KOPT-K1 (cell line): ENCODE results near the gene LYZL1.
"Not testable (repeated sequence)": the region's sequence is repeated elsewhere in the genome, so short reads cannot be mapped to it uniquely, and the experiment has no call there.

ENCODE experiments used
- H3K27ac ChIP-seq: fragments of 200-600 bp; sonication (generic); 2 replicates; pipeline ENCODE4 v1.5.1; 2016; ENCODE audit warnings: antibody characterized with exemption, mild to moderate bottlenecking, low read depth, low read length; ENCODE audit not compliant: poor library complexity, severe bottlenecking
- H3K36me3 ChIP-seq: fragments of 200-600 bp; sonication (generic); 2 replicates; pipeline ENCODE4 v1.5.1; 2017; ENCODE audit warnings: antibody characterized with exemption, mild to moderate bottlenecking, low read length, moderate library complexity; ENCODE audit not compliant: insufficient read depth
- H3K9me3 ChIP-seq: fragments of 200-600 bp; sonication (generic); 2 replicates; pipeline ENCODE4 v1.5.1; 2017; ENCODE audit warnings: antibody characterized with exemption, low read length, mild to moderate bottlenecking; ENCODE audit not compliant: insufficient read depth, poor library complexity, severe bottlenecking

The LYZL1 gene

GRCh38 chr10:29288906-29289305 is at the start of gene LYZL1:
LYZL1 (plus strand) TSS chr10:29289070; CDS start chr10:29291868, 2,798 bp downstream.
- H3K27ac ChIP-seq, H3K9me3 ChIP-seq, H3K36me3 ChIP-seq: not testable (repeated sequence)

GRCh38 chr10:29239569-29240472 is 49.0 kb upstream of the LYZL1 start:
- H3K9me3 ChIP-seq, result no peaks in the 10 kb centered on the region
- H3K36me3 ChIP-seq, result no peaks in the 10 kb centered on the region
- no peak overlapping the region for H3K27ac ChIP-seq

- Histone ChIP-seq H3K36me3 (no peaks in the 10 kb centered on the region), H3K27ac (no peak overlapping the region), H3K9me3 (no peaks in the 10 kb centered on the region)
Measured at GRCh38 chr10:29240986-29241660, 47.7 kb upstream of the LYZL1 start.

GRCh38 chr10:29241925-29242324 is 46.9 kb upstream of the LYZL1 start:
- Histone ChIP-seq H3K27ac (no peak overlapping the region), H3K9me3 (no peaks in the 10 kb centered on the region), H3K36me3 (no peaks in the 10 kb centered on the region)

- Histone ChIP-seq H3K9me3 (no peaks in the 10 kb centered on the region), H3K36me3 (no peaks in the 10 kb centered on the region), H3K27ac (no peak overlapping the region)
Measured at GRCh38 chr10:29243066-29243465, 45.8 kb upstream of the LYZL1 start.

- H3K27ac ChIP-seq, result no peak overlapping the region
- H3K36me3 ChIP-seq, result no peaks in the 10 kb centered on the region
- H3K9me3 ChIP-seq, result no peaks in the 10 kb centered on the region
Measured at GRCh38 chr10:29243750-29244149, 45.1 kb upstream of the LYZL1 start.

- Histone ChIP-seq H3K27ac (no peak overlapping the region), H3K9me3 (no peaks in the 10 kb centered on the region), H3K36me3 (no peaks in the 10 kb centered on the region)
Measured at GRCh38 chr10:29244978-29245377, 43.9 kb upstream of the LYZL1 start.

GRCh38 chr10:29245476-29245875 is 43.4 kb upstream of the LYZL1 start:
- Histone ChIP-seq H3K9me3 (no peaks in the 10 kb centered on the region), H3K27ac (no peak overlapping the region), H3K36me3 (no peaks in the 10 kb centered on the region)

- H3K9me3 ChIP-seq, result no peaks in the 10 kb centered on the region
Measured at GRCh38 chr10:29246449-29246848, 42.4 kb upstream of the LYZL1 start.

GRCh38 chr10:29248158-29248557 is 40.7 kb upstream of the LYZL1 start:
- Histone ChIP-seq H3K27ac (no peak overlapping the region), H3K36me3 (no peaks in the 10 kb centered on the region), H3K9me3 (no peaks in the 10 kb centered on the region)

More at GRCh38 chr10:29246449-29246848, 42.4 kb upstream of the LYZL1 start:
- Histone ChIP-seq H3K27ac (no peak overlapping the region), H3K36me3 (no peaks in the 10 kb centered on the region)

- H3K9me3 ChIP-seq, result no peaks in the 10 kb centered on the region
- H3K27ac ChIP-seq, result no peak overlapping the region
- H3K36me3 ChIP-seq, result no peaks in the 10 kb centered on the region
Measured at GRCh38 chr10:29249018-29249417, 39.9 kb upstream of the LYZL1 start.

GRCh38 chr10:29250066-29250465 is 38.8 kb upstream of the LYZL1 start:
- Histone ChIP-seq H3K36me3 (no peaks in the 10 kb centered on the region), H3K27ac (no peak overlapping the region), H3K9me3 (no peaks in the 10 kb centered on the region)

- H3K36me3 ChIP-seq, result no peaks in the 10 kb centered on the region
- no peaks in the 10 kb centered on the region for H3K9me3 ChIP-seq
- H3K27ac ChIP-seq, result no peak overlapping the region
Measured at GRCh38 chr10:29252811-29253689, 35.8 kb upstream of the LYZL1 start.

GRCh38 chr10:29253690-29254029 is 35.2 kb upstream of the LYZL1 start:
- H3K9me3 ChIP-seq, result no peaks in the 10 kb centered on the region
- no peaks in the 10 kb centered on the region for H3K36me3 ChIP-seq
- no peak overlapping the region for H3K27ac ChIP-seq
